Stomach (tissue), 4 donors: Measurements from ENCODE around the gene LRRC46.

Experiments used
- CTCF ChIP-seq, 7 experiments: fragments of 450-650 bp in 4 of 7; fragments of 200-600 bp in 3 of 7; sonication (generic) in 3 of 7; IDR thresholded peaks; one replicate each; pipeline ENCODE4 v1.5.1; 2016 to 2019; ENCODE audit warnings: antibody characterized with exemption in 7 of 7, control low read depth in 2 of 7, mild to moderate bottlenecking in 1 of 7
- EP300 ChIP-seq: sonication (generic); formaldehyde crosslinking; IDR thresholded peaks from one replicate; pipeline ENCODE4 v1.6.1; 2017; ENCODE audit warnings: antibody characterized with exemption

DNA sequence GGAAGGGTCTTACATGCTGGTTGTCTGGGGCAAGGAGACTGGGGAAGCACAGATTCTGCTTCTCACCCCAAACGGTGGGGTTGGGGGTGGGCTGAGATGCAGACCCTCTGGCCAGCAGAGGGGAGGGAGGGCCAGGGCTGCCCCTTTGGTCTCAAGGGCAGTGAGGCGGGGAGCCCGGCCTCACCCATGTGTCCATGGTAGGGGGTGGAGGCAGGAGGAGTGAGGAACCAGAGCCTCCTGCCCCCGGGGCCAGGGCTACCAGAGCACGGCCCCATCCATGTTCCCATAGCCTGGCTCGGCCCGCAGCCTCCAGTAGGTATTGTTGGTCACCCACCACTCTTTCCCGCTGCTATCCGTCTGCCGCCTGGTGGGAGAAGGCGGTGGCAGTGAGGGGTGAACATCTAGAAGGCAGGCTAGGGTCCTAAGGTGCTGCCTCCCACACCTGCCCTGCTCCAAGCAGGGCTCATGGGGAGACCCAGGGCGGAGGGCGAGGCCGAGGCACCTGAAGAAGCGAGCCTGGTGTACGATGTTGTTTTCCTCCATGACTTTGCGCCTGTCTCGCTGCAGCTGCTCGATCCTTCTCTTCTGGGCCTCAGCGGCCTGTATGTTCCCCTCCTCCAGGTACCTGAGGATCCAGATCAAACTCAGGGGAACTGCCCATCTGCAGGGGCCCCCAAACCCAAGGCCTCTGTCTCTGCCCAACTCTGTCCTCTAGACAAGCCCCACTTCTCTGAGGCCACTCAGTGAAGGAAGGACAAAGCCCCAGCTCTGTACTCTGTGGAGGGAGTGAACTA, 23.2 kb upstream of the LRRC46 start:
- no peak for TF ChIP-seq EP300
- TF ChIP-seq CTCF (IDR thresholded peaks at IDR 0.05) = no peak
